ENCODE results near the gene CMKLR1.

- no peak for TF ChIP-seq CTCF (IDR thresholded peaks at IDR 0.05; ENCODE audit: low read length)
- TF ChIP-seq EZH2 (IDR thresholded peaks at IDR 0.05; ENCODE audit: borderline replicate concordance, low read length): no peak
These were observed 39.6 kb downstream of the CMKLR1 start for GRCh38 chr12:108299516-108299915.
